ENCODE results near the gene PSMC5.

DNA sequence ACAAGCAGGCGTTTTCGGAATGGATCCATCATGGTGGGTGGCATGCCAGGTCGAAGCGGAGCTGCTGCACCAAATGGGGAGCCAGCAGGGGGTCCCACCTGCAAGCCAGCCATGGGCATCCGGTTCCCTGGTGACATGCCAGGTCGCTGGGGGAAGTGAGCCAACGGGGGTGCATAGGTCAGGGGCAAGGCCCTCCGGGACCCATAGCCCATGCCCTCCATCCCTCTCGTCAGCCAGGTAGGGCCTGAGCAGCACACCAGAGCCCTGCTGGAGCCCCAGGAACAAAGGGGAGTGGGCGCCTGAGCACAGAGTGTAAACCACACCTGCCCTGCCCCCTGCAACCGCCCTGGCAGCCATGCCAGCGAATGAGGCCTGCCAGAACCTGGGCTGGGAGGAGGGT, 10.2 kb downstream of the PSMC5 start:
- TF ChIP-seq EZH2 (IDR thresholded peaks at IDR 0.05) (no peak), EZH2phosphoT487 (IDR thresholded peaks at IDR 0.05) (no peak)
- TF ChIP-seq, protein P1, sequence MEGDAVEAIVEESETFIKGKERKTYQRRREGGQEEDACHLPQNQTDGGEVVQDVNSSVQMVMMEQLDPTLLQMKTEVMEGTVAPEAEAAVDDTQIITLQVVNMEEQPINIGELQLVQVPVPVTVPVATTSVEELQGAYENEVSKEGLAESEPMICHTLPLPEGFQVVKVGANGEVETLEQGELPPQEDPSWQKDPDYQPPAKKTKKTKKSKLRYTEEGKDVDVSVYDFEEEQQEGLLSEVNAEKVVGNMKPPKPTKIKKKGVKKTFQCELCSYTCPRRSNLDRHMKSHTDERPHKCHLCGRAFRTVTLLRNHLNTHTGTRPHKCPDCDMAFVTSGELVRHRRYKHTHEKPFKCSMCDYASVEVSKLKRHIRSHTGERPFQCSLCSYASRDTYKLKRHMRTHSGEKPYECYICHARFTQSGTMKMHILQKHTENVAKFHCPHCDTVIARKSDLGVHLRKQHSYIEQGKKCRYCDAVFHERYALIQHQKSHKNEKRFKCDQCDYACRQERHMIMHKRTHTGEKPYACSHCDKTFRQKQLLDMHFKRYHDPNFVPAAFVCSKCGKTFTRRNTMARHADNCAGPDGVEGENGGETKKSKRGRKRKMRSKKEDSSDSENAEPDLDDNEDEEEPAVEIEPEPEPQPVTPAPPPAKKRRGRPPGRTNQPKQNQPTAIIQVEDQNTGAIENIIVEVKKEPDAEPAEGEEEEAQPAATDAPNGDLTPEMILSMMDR (IDR thresholded peaks at IDR 0.05): no peak
